Esophagus squamous epithelium (tissue), 4 donors: Measurements from ENCODE around the gene ITSN2.

Source experiments
- CTCF ChIP-seq, 6 experiments: fragments of 450-650 bp in 4 of 6; fragments of 200-600 bp in 2 of 6; sonication (generic) in 2 of 6; IDR thresholded peaks; one replicate each; pipeline ENCODE4 v1.5.1; 2016 to 2019; ENCODE audit warnings: antibody characterized with exemption in 6 of 6, mild to moderate bottlenecking in 4 of 6, moderate library complexity in 4 of 6
- POLR2A ChIP-seq, 4 donors: fragments of 450-650 bp; IDR thresholded peaks; one replicate each; pipeline ENCODE4 v1.6.1; 2017; ENCODE audit warnings: antibody characterized with exemption in 4 of 4, mild to moderate bottlenecking in 4 of 4, moderate library complexity in 3 of 4

- TF ChIP-seq CTCF (IDR thresholded peaks at IDR 0.05) = no peak
- no peak for TF ChIP-seq POLR2A (IDR thresholded peaks at IDR 0.05)
Observed at GRCh38 chr2:24353364-24353763, 7.0 kb downstream of the ITSN2 start.
